Spleen (tissue), 7 donors: ENCODE results near the gene PNPLA8.

Source experiments
- POLR2A ChIP-seq, 3 donors: fragments of 450-650 bp; IDR thresholded peaks; one replicate each; pipeline ENCODE4 v1.5.1; 2017; ENCODE audit warnings: antibody characterized with exemption in 3 of 3, mild to moderate bottlenecking in 1 of 3
- TF ChIP-seq, protein P1 (sequence below), 11 experiments: fragments of 200-600 bp in 7 of 11; fragments of 450-650 bp in 4 of 11; sonication (generic) in 4 of 11; IDR thresholded peaks in 8 of 11; conservative IDR thresholded peaks in 3 of 11; 1 replicate in 7 of 11; 2 replicates in 4 of 11; pipeline versions ENCODE4 v1.4.0 to v1.8.0; 2016 to 2021; ENCODE audit warnings: antibody characterized with exemption in 11 of 11, inconsistent platforms in 4 of 11, mild to moderate bottlenecking in 1 of 11
- donor health status: DM: no; HTN: no; CAD: no; lungs with moderate emphysema.
- donor health status: DM: no; HTN: no; CAD: no.
- donor health status: DM: no; HTN: no; CAD: no.

DNA sequence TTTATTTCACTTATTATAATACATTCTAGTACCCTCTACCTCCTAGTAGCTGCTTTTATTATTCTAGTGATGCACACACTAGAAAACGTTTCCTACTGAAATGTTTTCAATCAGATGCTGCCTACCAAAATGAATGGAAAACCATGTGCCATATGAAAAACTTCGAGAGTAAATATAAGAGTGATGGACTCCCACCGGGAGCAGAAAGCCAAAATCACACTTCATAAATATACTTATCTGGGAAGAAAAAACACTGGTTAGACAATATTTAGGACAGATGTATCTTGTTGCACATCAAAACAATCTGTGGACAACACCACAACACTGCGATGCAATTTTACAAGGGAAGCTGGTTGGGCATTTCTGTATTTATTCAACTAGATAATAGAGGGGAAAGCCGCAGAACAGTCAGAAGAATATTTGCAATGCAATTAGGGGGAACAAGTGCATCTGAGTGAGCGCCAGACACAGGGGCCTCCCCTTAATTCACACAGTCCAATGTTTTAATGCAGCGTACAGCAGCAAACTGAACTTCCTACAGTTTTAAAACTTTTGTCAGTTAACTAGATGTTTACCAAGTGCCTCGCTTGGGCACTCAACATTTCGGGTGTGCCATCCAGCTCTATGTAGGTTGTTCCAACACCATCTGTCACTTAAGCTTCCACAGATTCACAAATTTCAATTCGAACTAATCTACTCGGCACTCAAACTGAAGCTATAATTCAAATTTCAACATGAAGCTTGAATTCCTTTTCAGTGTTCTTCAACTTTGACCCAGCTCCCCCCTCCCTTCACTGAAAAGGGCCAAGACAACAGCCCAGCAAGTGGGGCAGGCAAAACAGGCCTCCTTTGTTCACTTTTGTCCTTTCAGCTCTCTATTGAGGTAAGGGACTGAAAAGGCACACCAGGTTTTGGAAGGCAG is 77.1 kb downstream of the PNPLA8 start:
- TF ChIP-seq POLR2A (IDR thresholded peaks at IDR 0.05): no peak
- TF ChIP-seq, protein P1, sequence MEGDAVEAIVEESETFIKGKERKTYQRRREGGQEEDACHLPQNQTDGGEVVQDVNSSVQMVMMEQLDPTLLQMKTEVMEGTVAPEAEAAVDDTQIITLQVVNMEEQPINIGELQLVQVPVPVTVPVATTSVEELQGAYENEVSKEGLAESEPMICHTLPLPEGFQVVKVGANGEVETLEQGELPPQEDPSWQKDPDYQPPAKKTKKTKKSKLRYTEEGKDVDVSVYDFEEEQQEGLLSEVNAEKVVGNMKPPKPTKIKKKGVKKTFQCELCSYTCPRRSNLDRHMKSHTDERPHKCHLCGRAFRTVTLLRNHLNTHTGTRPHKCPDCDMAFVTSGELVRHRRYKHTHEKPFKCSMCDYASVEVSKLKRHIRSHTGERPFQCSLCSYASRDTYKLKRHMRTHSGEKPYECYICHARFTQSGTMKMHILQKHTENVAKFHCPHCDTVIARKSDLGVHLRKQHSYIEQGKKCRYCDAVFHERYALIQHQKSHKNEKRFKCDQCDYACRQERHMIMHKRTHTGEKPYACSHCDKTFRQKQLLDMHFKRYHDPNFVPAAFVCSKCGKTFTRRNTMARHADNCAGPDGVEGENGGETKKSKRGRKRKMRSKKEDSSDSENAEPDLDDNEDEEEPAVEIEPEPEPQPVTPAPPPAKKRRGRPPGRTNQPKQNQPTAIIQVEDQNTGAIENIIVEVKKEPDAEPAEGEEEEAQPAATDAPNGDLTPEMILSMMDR (IDR thresholded peaks at IDR 0.05 in 8 of 11, conservative IDR thresholded peaks at IDR 0.05 in 3 of 11): no peak
